ENCODE data around the gene APPL2.

APPL2 gene, protein sequence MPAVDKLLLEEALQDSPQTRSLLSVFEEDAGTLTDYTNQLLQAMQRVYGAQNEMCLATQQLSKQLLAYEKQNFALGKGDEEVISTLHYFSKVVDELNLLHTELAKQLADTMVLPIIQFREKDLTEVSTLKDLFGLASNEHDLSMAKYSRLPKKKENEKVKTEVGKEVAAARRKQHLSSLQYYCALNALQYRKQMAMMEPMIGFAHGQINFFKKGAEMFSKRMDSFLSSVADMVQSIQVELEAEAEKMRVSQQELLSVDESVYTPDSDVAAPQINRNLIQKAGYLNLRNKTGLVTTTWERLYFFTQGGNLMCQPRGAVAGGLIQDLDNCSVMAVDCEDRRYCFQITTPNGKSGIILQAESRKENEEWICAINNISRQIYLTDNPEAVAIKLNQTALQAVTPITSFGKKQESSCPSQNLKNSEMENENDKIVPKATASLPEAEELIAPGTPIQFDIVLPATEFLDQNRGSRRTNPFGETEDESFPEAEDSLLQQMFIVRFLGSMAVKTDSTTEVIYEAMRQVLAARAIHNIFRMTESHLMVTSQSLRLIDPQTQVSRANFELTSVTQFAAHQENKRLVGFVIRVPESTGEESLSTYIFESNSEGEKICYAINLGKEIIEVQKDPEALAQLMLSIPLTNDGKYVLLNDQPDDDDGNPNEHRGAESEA

DNA sequence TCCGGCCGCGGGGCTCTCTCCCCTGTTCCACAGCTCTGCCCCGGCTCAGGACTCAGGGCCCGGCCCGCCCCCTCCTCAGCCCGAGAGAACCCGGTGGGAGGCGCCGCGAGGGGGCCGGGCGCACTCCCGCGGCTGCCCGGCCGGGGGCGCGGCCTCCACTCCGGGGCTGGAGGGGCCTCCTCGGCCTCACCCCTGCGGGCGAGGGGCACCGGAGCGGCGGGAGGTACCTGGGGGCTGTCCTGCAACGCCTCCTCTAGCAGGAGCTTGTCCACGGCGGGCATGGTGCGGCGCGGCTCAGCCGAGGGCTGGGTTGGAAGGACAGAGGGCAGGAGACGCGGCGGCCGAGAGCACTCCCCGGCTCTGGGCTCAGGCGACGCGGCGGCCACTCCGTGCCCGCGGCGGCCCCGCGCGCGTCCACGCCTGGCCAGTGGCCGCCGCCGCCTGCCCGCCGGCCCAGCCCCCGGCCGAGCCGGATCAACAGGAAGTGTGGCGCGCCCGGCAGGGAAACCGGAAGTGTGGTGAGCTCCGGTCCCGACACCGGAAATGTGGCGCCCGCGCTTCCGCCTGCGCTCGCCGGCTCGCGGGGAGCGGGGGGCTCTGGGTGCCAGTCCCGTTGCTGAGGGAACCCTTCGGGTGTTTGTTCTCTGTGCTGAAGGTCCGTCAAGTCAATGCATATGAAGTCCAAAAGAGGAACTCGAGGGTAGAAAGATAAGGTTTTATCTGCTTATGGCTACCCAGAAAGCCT lies at the start of gene APPL2:
Gene APPL2 (minus strand): TSS at position 443 of the 745 bp plus-strand sequence. CDS start 162 bp downstream, at position 281.
- DNase-seq (ENCODE audit: low read depth), result peak; percentile 89
- TF ChIP-seq, protein P1, sequence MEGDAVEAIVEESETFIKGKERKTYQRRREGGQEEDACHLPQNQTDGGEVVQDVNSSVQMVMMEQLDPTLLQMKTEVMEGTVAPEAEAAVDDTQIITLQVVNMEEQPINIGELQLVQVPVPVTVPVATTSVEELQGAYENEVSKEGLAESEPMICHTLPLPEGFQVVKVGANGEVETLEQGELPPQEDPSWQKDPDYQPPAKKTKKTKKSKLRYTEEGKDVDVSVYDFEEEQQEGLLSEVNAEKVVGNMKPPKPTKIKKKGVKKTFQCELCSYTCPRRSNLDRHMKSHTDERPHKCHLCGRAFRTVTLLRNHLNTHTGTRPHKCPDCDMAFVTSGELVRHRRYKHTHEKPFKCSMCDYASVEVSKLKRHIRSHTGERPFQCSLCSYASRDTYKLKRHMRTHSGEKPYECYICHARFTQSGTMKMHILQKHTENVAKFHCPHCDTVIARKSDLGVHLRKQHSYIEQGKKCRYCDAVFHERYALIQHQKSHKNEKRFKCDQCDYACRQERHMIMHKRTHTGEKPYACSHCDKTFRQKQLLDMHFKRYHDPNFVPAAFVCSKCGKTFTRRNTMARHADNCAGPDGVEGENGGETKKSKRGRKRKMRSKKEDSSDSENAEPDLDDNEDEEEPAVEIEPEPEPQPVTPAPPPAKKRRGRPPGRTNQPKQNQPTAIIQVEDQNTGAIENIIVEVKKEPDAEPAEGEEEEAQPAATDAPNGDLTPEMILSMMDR (IDR thresholded peaks at IDR 0.05; ENCODE audit: low read length, missing control alignments), result no peak
- H3K4me3 ChIP-seq (replicated peaks; ENCODE audit: low read depth, low read length), result peak within 1 kb of the TSS; percentile 74

GRCh38 chr12:105285378-105285777 lies 49.4 kb upstream of the APPL2 start:
- TF ChIP-seq, protein P1 (IDR thresholded peaks at IDR 0.05; ENCODE audit: low read length, missing control alignments), result no peak
- no peak overlapping the region for H3K4me3 ChIP-seq (replicated peaks; ENCODE audit: low read depth, low read length)
- DNase-seq (ENCODE audit: low read depth), result no peak

DNA sequence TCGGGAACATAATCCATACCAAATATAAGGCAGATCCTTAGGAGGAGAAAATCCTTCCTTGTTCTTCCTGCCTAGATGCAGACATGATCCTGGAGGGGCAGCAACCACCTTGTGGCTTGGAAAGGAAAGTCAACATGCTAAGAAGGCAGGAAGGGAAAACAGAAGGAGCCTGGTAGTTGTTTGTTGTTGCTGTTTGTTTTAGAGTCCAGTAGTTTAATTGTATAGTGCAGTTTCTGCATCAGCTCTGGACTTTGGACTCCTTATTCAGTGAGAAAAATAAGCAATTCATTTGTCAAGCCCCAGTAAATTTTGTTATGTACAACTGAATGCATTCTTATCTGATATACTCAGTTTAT lies 45.7 kb upstream of the APPL2 start:
- no peak overlapping the region for H3K4me3 ChIP-seq (replicated peaks; ENCODE audit: low read depth, low read length)
- TF ChIP-seq, protein P1 (IDR thresholded peaks at IDR 0.05; ENCODE audit: low read length, missing control alignments), result no peak
- DNase-seq (ENCODE audit: low read depth), result no peak

DNA sequence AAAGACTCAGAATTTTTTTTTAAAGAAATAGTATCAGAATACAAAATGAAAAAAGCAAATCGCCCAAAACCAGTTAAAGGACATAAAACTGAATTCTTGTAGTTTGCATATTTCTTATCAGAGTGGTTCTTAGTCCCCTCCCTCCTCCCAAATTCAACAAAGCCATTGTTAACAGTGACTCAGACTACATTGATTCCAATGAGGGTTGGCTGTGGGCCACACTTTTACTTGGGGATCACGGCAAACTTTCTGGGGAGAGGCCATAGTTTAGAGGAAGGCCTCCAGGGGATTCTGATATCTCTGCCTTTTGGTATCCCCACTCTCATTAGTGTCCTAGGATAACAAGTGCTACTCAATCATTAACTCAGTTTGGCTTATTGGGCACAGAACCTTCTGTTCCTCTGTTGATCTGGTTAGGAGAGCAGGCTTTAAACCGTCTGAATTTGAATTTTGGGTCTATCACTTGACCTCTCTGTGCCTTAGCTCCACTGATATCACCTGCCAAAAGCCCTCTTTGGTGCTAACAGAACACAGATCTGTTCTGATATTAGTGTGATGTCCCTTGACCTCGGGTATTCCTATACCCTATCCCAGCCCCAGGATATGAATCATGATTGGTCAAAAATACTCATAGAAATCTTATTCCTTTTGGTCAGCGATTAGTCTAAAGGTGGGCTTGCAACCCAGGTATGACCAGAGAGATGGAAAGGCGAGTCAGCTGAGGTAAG lies 45.2 kb upstream of the APPL2 start:
- DNase-seq (ENCODE audit: low read depth), result peak; percentile 13
- TF ChIP-seq, protein P1 (IDR thresholded peaks at IDR 0.05; ENCODE audit: low read length, missing control alignments), result no peak
- no peak overlapping the region for H3K4me3 ChIP-seq (replicated peaks; ENCODE audit: low read depth, low read length)

DNA sequence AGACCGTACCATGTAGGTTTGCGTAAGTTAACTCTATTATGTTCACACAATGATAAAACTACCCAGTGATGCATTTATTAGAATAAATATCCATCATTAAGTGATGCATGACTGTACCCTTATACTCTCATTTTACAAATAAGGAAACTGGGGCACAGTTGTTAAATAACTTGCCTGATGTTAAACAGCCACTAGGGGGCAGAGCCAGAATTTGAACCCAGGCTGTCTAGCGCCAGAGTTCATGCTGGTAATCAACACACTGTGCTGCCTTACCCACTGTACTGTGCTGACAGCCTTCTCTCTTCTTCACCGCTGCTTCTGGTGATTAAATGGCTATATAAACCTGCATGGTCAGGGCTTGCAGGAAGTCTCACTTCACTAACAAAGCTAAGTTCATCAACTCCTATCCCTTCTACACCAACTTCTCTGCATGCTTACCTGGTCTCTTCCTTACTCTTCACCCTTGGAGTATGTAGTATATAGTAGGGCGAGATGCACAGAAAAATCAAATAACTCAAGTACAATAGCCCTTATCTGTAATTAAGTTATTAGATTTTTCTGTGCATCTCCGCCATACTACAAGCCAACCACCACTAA lies 43.6 kb upstream of the APPL2 start:
- DNase-seq (ENCODE audit: low read depth), result peak; percentile 53
- H3K4me3 ChIP-seq (replicated peaks; ENCODE audit: low read depth, low read length), result no peak overlapping the region
- TF ChIP-seq, protein P1 (IDR thresholded peaks at IDR 0.05; ENCODE audit: low read length, missing control alignments), result peak; percentile 71

DNA sequence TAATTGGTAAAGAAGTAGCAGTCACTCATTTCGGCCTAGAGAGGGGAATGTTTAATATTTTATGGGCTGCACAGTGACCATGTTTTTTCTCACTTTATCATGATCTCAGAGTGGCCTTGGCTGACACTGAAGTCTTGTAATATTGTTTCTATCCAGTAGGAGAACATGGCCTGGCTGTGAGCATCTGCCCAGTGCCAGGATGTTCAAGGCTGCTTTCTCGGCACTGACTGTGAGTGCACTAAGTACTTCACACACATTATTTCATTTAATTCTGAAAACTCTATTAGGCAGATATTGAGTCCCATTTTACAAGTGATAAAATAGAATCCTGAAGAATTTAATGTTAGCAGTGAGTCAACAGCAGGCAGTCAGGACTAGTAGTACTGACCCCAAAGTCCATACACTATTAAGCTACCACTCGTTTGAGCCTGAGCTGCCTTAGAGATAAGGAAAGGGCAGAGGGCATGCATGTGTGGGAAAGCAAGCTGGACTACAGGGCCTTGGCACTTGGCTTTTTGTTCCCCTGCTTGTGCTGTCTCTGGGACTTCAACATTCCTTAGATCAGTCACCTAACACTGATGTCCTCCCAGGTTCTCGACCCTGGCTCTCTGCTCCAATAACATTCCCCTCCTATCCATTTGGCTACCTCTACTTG lies 42.2 kb upstream of the APPL2 start:
- DNase-seq (ENCODE audit: low read depth), result peak; percentile 34
- H3K4me3 ChIP-seq (replicated peaks; ENCODE audit: low read depth, low read length), result no peak overlapping the region
- TF ChIP-seq, protein P1 (IDR thresholded peaks at IDR 0.05; ENCODE audit: low read length, missing control alignments), result peak; percentile 28

Data from fibroblast of pulmonary artery (primary cell).